Measurements from ENCODE around the gene STX16.

DNA sequence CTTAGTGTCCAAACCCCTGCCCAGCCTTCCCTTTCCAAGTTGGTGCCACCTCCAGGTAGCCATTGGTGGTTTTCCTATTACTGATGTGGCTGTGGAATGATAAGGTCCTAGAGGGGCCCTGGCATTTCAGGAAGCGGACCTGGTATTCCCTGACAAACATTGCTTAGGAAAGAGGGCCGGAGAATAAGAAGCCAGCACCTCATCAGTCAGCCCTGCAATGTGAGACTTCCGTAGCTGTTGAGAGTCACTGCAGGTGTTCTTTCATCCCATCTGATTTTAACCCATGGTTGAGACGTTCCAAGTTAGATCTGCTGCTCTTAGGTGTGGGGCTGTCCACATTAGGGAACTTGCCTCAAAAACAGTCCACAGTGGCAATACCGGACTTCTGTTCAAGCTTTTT, 26.7 kb downstream of the STX16 start:
- no peak for TF ChIP-seq CSDC2 (CRISPR knock-in tag; IDR thresholded peaks at IDR 0.05)
- TF ChIP-seq, protein P1, sequence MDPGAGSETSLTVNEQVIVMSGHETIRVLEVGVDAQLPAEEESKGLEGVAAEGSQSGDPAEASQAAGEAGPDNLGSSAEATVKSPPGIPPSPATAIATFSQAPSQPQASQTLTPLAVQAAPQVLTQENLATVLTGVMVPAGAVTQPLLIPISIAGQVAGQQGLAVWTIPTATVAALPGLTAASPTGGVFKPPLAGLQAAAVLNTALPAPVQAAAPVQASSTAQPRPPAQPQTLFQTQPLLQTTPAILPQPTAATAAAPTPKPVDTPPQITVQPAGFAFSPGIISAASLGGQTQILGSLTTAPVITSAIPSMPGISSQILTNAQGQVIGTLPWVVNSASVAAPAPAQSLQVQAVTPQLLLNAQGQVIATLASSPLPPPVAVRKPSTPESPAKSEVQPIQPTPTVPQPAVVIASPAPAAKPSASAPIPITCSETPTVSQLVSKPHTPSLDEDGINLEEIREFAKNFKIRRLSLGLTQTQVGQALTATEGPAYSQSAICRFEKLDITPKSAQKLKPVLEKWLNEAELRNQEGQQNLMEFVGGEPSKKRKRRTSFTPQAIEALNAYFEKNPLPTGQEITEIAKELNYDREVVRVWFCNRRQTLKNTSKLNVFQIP (CRISPR knock-in tag; IDR thresholded peaks at IDR 0.05; ENCODE audit: borderline replicate concordance, low read depth): no peak
- no peak for TF ChIP-seq ZNF70 (CRISPR knock-in tag; IDR thresholded peaks at IDR 0.05)
- TF ChIP-seq, protein P2, sequence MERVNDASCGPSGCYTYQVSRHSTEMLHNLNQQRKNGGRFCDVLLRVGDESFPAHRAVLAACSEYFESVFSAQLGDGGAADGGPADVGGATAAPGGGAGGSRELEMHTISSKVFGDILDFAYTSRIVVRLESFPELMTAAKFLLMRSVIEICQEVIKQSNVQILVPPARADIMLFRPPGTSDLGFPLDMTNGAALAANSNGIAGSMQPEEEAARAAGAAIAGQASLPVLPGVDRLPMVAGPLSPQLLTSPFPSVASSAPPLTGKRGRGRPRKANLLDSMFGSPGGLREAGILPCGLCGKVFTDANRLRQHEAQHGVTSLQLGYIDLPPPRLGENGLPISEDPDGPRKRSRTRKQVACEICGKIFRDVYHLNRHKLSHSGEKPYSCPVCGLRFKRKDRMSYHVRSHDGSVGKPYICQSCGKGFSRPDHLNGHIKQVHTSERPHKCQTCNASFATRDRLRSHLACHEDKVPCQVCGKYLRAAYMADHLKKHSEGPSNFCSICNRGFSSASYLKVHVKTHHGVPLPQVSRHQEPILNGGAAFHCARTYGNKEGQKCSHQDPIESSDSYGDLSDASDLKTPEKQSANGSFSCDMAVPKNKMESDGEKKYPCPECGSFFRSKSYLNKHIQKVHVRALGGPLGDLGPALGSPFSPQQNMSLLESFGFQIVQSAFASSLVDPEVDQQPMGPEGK (CRISPR knock-in tag; IDR thresholded peaks at IDR 0.05; ENCODE audit: borderline replicate concordance): no peak
- TF ChIP-seq TCF4 (CRISPR knock-in tag; IDR thresholded peaks at IDR 0.05; ENCODE audit: borderline replicate concordance): no peak
- TF ChIP-seq RARB (CRISPR knock-in tag; IDR thresholded peaks at IDR 0.05): no peak
- TF ChIP-seq ESRRG (CRISPR knock-in tag; IDR thresholded peaks at IDR 0.05): no peak
- TF ChIP-seq TOX (CRISPR knock-in tag; IDR thresholded peaks at IDR 0.05; ENCODE audit: borderline replicate concordance): no peak
- TF ChIP-seq ISL1 (CRISPR knock-in tag; IDR thresholded peaks at IDR 0.05): no peak
- no peak for TF ChIP-seq CSRNP3 (CRISPR knock-in tag; IDR thresholded peaks at IDR 0.05)

Measured in SK-N-SH treated with all-trans-retinoic acid at 6 μM for 48 hours (cell line).